Frontal cortex (tissue), 1 donor: Measurements from ENCODE around the gene MUC21. TPM values are rescaled to one million over a fixed set of nuclear protein-coding genes. Genes with fewer than 3 reads are reported as not detected.

Source experiments
- total RNA-seq: library from RNA; depleted of rRNA; stranded (reverse); fragments of >200 nt; gene quantifications from one replicate; pipeline ENCODE4 v1.2.3, GENCODE V29; 2014

The MUC21 gene
- total RNA-seq, 1 donor from 2014 or later = not detected

Other genes starting within 250 kb of the MUC21 start
- 46.9 TPM for gene FLOT1, start 241.0 kb upstream of the MUC21 start, total RNA-seq
- 2.4 TPM for gene IER3, start 239.2 kb upstream of the MUC21 start, total RNA-seq
- 106 TPM for gene DDR1, start 99.2 kb upstream of the MUC21 start, total RNA-seq
- 15.5 TPM for gene GTF2H4, start 75.5 kb upstream of the MUC21 start, total RNA-seq
- 22.4 TPM for gene VARS2, start 69.5 kb upstream of the MUC21 start, total RNA-seq
- not detected for gene SFTA2, start 51.5 kb upstream of the MUC21 start, total RNA-seq
- not detected for gene MUCL3, start 42.7 kb upstream of the MUC21 start, total RNA-seq
- gene MUC22, start 26.8 kb downstream of the MUC21 start, total RNA-seq = not detected
- gene C6orf15, start 128.9 kb downstream of the MUC21 start, total RNA-seq = not detected
- not detected for gene PSORS1C1, start 131.1 kb downstream of the MUC21 start, total RNA-seq
- gene CDSN, start 136.7 kb downstream of the MUC21 start, total RNA-seq = not detected
- gene PSORS1C2, start 155.3 kb downstream of the MUC21 start, total RNA-seq = not detected
- gene CCHCR1, start 174.1 kb downstream of the MUC21 start, total RNA-seq = 5.7 TPM
- gene TCF19, start 174.9 kb downstream of the MUC21 start, total RNA-seq = 2.0 TPM
- not detected for gene POU5F1, start 187.0 kb downstream of the MUC21 start, total RNA-seq